NCI-H146 treated with DMSO at 0.1 percent for 48 hours (cell line): ENCODE measurements around the gene GDF15.
A peak's percentile ranks its signal among the peaks of the same experiment; 100 is the strongest.
"Not testable (repeated sequence)": the region's sequence is repeated elsewhere in the genome, so short reads cannot be mapped to it uniquely, and the experiment has no call there.

Source experiments
- DNase-seq: peaks from one replicate; lab custom pipeline; 2025; ENCODE audit not compliant: unreplicated experiment; lab: John Stamatoyannopoulos, UW

Gene GDF15

DNA sequence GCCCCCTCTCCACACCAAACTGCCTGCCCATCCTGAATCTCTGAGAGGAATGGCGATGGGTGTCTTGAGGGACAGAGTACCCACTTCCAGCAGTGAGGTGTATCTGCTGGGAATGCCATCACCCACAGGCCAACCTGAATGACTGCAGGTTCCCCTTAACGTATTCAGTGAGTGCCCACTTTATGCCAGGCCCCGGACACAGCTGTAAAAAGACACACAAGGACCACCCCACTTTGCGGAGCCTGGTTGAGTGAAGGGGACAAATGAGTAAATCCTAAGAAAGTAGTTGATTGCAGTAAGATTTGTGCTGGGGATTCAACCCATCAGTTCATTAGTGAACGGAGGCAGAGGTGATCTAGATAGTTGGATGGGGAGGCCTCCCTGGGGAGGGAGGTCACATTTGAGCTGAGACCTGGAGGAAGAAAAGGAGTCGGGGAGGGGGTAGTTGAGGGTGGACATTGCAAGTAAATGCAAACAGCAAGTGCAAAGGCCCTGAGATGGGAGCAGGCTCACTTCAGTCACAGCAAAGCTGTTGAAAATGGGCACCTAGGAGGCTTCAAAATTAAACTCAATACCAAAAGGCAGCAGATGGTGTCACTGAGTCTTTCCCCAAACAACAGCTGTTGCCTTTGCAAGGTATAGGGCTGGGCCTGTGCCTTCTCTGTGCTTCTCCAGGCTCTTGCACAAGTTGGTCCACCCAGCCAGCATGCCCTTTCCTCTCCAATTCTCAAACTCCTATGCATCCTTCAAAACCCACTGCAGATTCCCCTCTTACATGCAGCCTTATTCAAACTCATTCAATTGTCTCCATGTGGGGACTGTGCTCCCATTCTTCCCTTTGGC lies 4.3 kb downstream of the GDF15 start:
- no peak for DNase-seq

DNA sequence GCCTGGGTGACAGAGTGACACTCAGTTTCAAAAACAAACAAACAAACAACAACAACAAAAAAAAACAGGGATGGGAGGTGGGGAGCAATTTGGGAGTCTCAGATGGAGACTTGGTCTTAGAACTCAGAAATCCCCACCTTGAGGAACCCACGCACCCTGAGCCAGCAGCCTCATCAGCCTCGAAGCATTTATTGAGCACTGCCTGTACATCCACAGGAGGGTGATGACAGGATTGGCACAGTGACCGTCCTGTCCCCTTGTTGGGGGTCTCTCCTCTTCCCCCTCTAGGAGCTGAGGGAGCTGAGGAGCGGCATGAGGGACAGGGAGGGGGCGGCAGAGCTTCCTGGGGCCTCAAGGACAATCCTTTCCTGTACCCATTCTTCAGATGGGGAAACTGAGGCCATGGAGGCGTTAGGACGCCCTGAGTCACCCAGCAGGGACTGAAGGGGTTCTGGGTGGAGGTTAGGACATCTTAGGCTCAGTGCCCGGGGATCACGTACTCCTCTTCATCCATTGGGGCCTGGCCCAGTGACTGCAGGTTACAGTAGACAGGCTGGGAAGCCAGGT lies 5.6 kb downstream of the GDF15 start:
- DNase-seq = no peak

- no peak for DNase-seq
These were observed 6.5 kb downstream of the GDF15 start for GRCh38 chr19:18392417-18392816.

GRCh38 chr19:18392926-18393325 lies 7.0 kb downstream of the GDF15 start:
- no peak for DNase-seq

DNA sequence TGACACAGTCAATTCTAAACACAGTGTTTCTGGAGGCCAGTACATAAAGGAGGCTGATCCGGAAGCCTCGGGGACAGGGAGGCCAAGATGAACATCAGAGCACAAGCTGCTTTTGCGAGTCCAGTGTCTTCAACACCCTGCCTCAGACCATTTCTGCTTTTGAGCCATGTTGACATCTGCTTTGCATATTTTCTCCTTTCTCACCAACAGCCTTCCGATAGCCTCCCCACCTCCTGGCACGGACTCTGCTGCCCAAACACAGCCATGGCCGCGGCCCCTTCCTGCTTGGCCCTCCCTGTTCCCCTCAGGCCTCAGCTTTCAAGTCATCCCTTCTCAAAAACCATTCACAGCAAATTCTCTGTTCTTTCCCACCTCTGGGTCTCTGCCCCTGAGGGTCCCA lies 7.9 kb downstream of the GDF15 start:
- DNase-seq = no peak

DNA sequence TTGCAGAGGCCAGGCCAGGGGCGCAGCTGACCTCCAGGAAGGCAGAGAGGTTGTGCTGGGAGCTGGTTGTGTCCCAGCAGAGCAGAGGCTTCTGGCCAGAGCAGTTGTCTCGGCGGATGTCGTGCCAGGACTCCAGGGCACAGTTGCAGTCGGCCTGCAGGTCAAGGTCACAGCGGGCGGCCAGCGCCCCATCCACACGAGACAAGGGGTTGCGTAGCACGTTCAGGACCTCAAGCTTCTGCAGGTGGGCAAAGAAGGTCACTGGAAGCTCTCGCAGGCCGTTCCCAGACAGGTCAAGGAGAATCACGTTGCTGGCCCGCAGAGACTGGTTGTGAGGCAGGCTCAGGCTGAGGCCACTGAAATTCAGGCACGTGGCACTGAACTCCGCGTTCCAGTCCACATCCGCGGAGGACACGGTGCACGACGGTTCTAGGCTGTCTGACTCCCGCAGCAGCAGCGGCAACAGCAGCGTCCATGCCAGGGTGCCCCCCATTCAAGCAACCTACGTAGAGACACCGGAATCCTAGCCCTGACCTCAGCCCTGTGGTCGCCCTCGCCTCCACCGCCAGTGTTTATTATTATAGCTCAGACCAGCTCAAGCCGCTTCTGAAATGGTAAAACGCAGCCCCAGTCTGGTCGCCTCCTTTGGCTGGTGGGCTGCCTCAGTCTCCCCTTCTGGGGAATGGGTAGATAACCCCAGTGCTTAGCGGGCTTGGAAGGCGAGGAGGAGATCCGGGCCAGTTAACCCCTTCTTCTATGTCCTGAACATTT lies 10.7 kb downstream of the GDF15 start:
- DNase-seq = no peak

- no peak for DNase-seq
These were observed 11.6 kb downstream of the GDF15 start, which contains the start of gene LRRC25 for GRCh38 chr19:18397242-18398202. TSS of gene LRRC25 (minus strand) at chr19:18397622. CDS start at chr19:18396963, 659 bp downstream.

DNA sequence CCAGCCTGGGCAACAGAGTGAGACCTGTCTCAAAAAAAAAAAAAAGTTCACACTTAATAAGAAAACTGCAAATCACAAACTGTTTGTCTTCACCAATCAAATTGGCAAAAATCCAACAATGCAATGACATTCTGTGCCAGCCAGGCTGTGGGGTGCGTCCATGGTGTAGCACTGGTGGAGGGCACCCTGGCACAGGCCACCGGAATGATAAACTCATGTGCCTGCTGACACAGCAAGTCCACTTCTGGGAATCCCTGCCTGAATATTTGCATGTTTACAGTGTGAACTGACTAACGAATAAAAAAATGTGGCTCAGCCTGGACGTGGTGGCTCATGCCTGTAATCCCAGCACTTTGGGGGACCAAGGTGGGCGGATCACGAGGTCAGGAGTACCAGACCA lies 13.1 kb downstream of the GDF15 start:
- DNase-seq = no peak

DNA sequence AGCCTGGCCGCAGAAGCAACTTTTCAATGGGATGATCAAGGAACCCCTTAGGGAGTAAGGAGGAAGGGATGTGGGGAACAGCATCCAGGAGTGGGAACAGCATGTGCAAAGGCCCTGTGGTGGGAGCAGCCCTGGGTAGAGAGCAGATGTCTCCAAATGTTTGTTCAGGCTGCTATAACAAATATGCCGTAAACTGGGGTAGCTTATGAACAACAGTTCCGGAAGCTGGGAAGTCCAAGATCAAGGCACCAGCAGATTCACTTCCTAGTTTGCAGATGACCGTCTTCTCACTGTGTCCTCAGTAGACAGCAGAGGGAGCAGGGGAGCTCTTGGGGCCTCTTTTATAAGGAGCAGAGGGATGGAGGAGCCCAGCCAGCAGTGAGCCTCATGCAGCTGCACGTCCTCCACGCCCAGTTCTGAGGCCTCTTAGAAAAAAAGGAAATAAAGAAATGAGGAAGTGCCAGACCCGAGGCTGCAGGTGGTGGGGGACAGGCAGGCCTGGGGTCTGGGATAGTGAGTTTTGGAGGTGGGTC lies 15.7 kb downstream of the GDF15 start:
- peak; percentile 27 for DNase-seq

DNA sequence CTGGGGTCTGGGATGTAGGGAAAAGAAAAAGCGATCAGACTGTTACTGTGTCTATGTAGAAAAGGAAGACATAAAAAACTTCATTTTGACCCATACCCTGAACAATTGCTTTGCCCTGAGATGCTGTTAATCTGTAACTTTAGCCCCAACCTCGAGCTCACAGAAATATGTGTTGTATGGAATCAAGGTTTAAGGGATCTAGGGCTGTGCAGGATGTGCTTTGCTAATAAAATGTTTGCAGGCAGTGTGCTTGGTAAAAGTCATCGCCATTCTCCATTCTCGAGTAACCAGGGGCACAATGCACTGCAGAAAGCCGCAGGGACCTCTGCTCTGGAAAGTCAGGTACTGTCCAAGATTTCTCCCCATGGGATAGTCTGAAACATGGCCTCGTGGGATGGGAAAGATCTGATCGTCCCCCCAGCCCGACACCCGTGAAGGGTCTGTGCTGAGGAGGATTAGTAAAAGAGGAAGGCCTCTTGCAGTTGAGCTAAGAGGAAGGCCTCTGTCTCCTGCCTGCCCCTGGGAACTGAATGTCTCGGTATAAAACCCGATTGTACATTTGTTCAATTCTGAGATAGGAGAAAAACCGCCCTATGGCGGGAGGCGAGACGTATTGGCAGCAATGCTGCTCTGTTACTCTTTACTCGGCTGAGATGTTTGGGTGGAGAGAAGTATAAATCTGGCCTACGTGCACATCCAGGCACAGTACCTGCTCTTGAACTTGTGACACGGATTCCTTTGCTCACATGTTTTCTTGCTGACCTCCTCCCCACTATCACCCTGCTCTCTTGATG lies 16.7 kb downstream of the GDF15 start:
- not testable (repeated sequence) for DNase-seq

DNA sequence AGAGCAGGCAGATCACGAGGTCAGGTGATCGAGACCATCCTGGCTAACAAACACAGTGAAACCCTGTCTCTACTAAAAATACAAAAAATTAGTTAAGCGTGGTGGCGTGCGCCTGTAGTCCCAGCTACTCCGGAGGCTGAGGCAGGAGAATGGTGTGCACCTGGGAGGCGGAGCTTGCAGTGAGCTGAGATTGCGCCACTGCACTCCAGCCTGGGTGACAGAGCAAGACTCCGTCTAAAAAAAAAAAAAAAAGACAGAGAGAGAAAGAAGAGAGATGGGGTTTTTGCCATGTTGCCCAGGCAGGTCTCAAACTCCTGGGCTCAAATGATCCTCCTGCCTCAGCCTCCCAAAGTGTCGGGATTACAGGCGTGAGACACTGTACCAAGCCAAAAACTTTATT lies 19.8 kb downstream of the GDF15 start:
- not testable (repeated sequence) for DNase-seq

- DNase-seq = no peak
These were observed 20.8 kb downstream of the GDF15 start for GRCh38 chr19:18406749-18407148.

DNA sequence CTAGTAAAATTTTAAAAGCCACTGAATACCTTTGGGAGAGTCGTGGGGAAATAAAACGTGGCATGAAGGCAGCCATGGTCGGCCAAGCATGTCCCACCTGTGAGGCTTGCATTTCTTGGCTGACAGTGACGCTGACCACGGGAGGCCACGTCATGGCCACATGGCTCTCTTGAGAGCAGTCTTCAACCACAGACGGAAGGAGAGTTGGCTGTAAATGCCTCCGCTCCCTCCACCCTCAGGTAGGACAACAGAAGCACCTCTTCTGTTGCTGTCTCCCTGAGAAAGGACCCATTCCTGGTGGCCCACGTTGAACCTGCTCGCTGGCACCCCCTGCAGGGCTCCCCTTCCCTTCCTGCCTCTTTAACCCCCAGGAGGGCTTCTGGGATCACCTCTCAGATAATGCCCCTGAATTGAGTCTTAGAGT lies 22.1 kb downstream of the GDF15 start:
- DNase-seq = peak; percentile 37

DNA sequence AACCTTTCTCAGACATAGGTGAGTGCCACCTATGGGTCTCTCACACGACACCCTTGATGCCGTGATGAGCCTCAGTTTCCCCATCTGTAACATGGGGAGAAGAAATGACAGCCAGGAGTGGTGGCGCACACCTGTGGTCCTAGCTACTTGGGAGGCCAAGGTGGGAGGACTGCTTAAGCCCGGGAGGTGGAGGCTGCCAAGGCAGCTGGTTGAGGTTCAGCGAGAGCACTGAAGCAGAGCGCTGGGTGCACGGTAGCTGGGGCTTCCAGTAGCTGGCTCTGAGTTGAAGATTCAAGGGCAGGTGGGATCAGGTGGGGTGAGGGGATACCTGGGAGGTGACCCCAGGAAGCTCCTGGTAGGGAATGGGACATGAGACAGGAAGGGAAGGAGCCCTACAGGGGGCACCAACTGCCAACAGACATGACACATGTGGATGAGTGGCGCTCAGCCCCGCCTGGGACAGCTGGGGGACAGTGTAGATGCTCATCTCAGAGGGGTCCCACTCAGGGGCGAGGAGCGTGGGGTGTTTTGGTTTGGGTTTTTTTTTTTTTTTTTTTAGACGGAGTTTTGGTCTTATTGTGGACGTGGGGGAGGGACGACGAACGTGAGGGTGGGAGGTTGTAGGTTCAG lies 26.8 kb downstream of the GDF15 start:
- DNase-seq = no peak

DNA sequence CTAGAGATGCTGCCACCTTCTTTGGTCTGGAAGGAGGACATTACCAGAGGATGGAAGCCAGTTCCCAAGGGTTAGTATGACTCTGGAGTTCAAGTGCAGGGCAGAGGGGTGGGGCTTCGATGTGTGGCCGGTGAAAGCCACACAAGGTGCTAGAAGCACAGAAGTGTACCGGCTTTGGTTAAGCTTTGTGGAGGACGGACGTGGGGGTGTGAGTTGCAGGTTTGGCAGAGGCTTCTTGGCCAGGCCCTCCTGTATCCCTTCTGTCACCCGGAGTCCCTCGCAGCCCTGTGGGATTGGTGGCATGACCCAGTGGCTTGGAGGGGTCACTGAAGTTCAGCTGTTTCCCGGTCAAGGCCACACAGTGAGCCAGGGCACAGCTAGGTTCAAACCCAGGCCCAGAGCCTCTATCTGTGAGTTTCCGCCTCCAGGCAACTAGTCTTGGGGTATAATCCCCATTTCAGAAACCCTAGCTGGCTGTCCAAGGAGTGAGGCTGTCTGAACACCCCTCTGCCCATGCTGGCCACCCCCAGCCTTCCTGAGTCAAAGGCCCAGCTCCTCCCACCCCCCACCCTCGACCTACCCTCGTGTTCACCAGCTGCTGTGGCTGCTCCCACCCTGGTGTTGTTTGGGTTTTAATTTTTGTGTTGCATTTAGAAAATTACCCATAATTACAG lies 28.7 kb downstream of the GDF15 start:
- peak; percentile 58 for DNase-seq

DNA sequence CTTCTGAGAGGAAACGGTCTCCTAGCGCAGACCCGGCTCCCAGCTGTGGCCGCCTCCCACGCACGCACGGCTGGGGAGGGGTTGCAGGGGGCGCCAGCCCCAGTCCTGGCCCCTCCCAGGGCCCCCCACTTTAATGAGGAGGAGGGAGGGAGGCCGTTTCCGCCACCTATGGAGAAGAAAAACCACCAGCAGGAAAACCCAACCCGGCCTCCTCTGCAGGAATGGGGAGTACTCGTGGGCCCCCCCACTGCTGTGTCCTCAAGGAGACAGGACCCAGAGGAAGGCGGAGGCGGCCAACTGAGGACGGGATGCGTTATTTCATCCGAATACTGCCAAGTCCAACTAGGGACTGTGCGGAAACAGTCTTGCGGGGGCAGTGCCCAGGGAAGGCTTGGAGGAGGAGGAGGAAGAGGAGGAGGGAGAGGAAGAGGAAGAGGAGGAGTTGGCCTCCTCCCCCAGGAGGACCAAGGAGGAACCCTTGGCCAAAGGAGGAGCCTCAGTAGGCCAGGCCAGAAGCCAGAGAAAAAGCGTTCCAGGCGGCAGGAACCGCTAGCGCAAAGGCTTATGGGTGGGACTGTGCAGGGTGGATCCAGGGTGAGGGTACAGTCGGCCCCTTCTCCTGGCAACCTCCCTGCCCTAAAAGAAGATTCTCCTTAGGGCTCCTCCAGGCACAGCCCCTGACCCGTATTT lies 29.4 kb downstream of the GDF15 start:
- DNase-seq = no peak

DNA sequence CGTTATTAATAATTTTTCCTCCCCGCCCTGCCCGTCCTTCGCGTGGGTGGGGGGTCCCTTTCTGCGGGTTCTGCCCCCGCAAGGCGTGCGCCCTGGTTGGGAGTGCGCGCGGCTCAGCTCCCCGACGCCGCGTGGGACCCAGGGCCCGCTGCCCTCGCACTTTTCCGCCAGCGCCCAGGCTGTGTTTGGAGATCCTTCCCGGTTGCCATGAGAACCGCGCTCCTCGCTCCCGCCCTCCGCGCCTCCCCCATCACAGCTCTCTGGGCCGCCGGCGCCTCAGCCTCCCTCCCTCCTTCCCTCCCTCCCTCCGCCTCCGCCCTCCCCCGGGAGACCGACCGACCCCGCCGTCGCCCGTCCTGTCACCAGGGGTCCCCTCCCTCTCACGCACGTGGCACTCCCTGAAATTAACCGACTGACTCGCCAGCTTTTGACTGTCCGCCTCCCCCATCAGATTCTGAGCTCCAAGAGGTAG lies 30.9 kb downstream of the GDF15 start:
- DNase-seq = peak; percentile 77
